H1 (cell line): ENCODE results near the gene PEX3. TPM values are rescaled to one million over a fixed set of nuclear protein-coding genes. Genes with fewer than 3 reads are reported as not detected.

Experiments
- CHD1 ChIP-seq: IDR thresholded peaks from 2 replicates; pipeline ENCODE4 v1.6.1; 2012; ENCODE audit warnings: low read depth, low read length, improper control_type of control experiment
- CHD7 ChIP-seq: fragments of 300-600 bp; sonication (generic); IDR thresholded peaks from 2 replicates; pipeline ENCODE4 v1.7.1; 2012; ENCODE audit warnings: low read length, moderate library complexity, mild to moderate bottlenecking, inconsistent platforms; ENCODE audit not compliant: insufficient replicate concordance
- HDAC2 ChIP-seq, 2 experiments: fragments of 300-600 bp in 1 of 2; sonication (generic) in 1 of 2; IDR thresholded peaks; 2 replicates each; pipeline ENCODE4 v1.6.1; 2011 to 2012; ENCODE audit warnings: low read depth in 2 of 2, low read length in 2 of 2, mild to moderate bottlenecking in 2 of 2, moderate library complexity in 2 of 2, borderline replicate concordance in 1 of 2, inconsistent platforms in 1 of 2
- PHF8 ChIP-seq: fragments of 200-600 bp; sonication (generic); conservative IDR thresholded peaks from 2 replicates; pipeline ENCODE4 v1.7.1; 2012; ENCODE audit warnings: low read depth, mild to moderate bottlenecking, inconsistent platforms, low read length, moderate library complexity
- POU5F1 ChIP-seq: IDR thresholded peaks from 2 replicates; pipeline ENCODE4 v1.6.1; 2011; ENCODE audit warnings: low read depth, mild to moderate bottlenecking, low read length, moderate library complexity
- SP2 ChIP-seq: IDR thresholded peaks from 2 replicates; pipeline ENCODE4 v1.6.1; 2012; ENCODE audit warnings: mild to moderate bottlenecking, low read length, inconsistent platforms
- polyA plus RNA-seq, 7 experiments: library from polyadenylated mRNA; depleted of rRNA in 3 of 7; stranded (reverse) in 5 of 7; unstranded in 2 of 7; fragments of >200 nt in 5 of 7; fragments of 200-250 nt in 2 of 7; gene quantifications; 1 replicate in 5 of 7; 2 replicates in 1 of 7; 4 replicates in 1 of 7; pipeline versions ENCODE4 v1.2.1 to v1.2.3, GENCODE V29; 2011 to 2013; ENCODE audit warnings: missing spikeins in 2 of 7, mixed read lengths in 2 of 7
- total RNA-seq: library from RNA; stranded (reverse); fragmentation: NEBNext Ultra II Directional; extraction: Animal tissue kit (Norgen Biotek cat#: 25700); gene quantifications from 2 replicates; pipeline ENCODE4 v1.2.1, GENCODE V29; 2021

PEX3 gene
- total and polyA plus RNA-seq, 2 of the 8 experiments (the other 6 are each of a cell fraction or from before 2014, with no cell fraction given) = 8.0 to 16.8 TPM

GRCh38 chr6:143515061-143515760 is 64.6 kb downstream of the PEX3 start (continued):
- TF ChIP-seq CHD7 (no peak), POU5F1 (no peak), SP2 (no peak), PHF8 (no peak), CHD1 (no peak), HDAC2 (IDR thresholded peaks at IDR 0.05; ENCODE audit: borderline replicate concordance in 1 of 2, low read depth in 2 of 2, low read length in 2 of 2) (no peak)
